MM.1S (cell line): ENCODE results near the gene CPNE7.

Experiments used
- EZH2phosphoT487 ChIP-seq: fragments of 300-600 bp; sonication (generic); IDR thresholded peaks from 2 replicates; pipeline ENCODE4 v1.6.1; 2018; ENCODE audit warnings: antibody characterized with exemption, low read length
- TF ChIP-seq, protein P1 (sequence below): fragments of 300-600 bp; sonication (generic); IDR thresholded peaks from 2 replicates; pipeline ENCODE4 v1.5.1; 2016; ENCODE audit warnings: antibody characterized with exemption, low read length, mixed read lengths

DNA sequence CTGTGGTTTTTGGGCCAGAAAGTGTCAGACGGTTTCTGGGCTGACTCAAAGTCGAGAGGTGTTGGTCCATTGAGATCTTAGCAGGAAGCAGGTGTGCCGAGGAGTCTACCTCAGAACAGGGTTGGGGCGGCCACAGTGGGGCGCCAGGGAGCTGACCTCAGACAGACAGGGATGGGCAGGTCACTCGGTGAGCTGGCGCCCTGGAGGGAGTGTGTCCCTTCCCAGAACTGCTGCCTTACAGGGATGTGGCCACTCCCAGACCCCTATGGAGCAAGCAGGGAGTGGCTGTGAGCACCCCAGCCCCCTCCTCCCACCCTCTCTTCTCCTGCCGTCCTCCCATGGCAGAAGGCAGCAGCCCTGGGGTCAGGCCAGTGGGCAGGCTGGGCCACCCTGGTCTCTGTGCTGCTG lies 23.9 kb downstream of the CPNE7 start:
- TF ChIP-seq, protein P1, sequence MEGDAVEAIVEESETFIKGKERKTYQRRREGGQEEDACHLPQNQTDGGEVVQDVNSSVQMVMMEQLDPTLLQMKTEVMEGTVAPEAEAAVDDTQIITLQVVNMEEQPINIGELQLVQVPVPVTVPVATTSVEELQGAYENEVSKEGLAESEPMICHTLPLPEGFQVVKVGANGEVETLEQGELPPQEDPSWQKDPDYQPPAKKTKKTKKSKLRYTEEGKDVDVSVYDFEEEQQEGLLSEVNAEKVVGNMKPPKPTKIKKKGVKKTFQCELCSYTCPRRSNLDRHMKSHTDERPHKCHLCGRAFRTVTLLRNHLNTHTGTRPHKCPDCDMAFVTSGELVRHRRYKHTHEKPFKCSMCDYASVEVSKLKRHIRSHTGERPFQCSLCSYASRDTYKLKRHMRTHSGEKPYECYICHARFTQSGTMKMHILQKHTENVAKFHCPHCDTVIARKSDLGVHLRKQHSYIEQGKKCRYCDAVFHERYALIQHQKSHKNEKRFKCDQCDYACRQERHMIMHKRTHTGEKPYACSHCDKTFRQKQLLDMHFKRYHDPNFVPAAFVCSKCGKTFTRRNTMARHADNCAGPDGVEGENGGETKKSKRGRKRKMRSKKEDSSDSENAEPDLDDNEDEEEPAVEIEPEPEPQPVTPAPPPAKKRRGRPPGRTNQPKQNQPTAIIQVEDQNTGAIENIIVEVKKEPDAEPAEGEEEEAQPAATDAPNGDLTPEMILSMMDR: peak; percentile 29
- TF ChIP-seq EZH2phosphoT487: no peak
